Fibroblast of lung (primary cell): ENCODE data around the gene NTRK3. TPM values are rescaled to one million over a fixed set of nuclear protein-coding genes. Genes with fewer than 3 reads are reported as not detected.

Experiments used
- DNase-seq, 2 donors: peaks; one replicate each; pipeline versions ENCODE4 v3.0.0 to v3.0.0-alpha.2; 2010; ENCODE audit warnings: low read depth in 2 of 2
- H2AFZ ChIP-seq: 2 replicates; pipeline ENCODE4 v1.5.1; 2012; ENCODE audit warnings: low read length, control low read depth, inconsistent platforms
- H3K27ac ChIP-seq: 2 replicates; pipeline ENCODE4 v1.5.1; 2011; ENCODE audit warnings: low read length, control low read depth; ENCODE audit not compliant: insufficient read depth
- H3K27me3 ChIP-seq: 2 replicates; pipeline ENCODE4 v1.5.1; 2011; ENCODE audit warnings: mild to moderate bottlenecking, low read length; ENCODE audit not compliant: control insufficient read depth, insufficient read depth
- H3K36me3 ChIP-seq: 2 replicates; pipeline ENCODE4 v1.5.1; 2011; ENCODE audit warnings: low read length; ENCODE audit not compliant: control insufficient read depth, insufficient read depth
- H3K4me1 ChIP-seq: 2 replicates; pipeline ENCODE4 v1.5.1; 2011; ENCODE audit warnings: low read length; ENCODE audit not compliant: control insufficient read depth, insufficient read depth; ENCODE audit errors: extremely low read depth
- H3K4me2 ChIP-seq: 2 replicates; pipeline ENCODE4 v1.5.1; 2011; ENCODE audit warnings: low read length, control low read depth; ENCODE audit not compliant: insufficient read depth; ENCODE audit errors: extremely low read depth
- H3K4me3 ChIP-seq, 4 experiments: fragments of 200-600 bp in 1 of 4; sonication (generic) in 1 of 4; replicated peaks in 1 of 4; 2 replicates each; pipeline ENCODE4 v1.5.1; 2011 to 2016; ENCODE audit warnings: low read length in 4 of 4, low read depth in 3 of 4, mild to moderate bottlenecking in 3 of 4, control low read depth in 2 of 4, inconsistent platforms in 1 of 4, mixed read lengths in 1 of 4; ENCODE audit not compliant: insufficient read depth in 1 of 4; ENCODE audit errors: control extremely low read depth in 1 of 4
- H3K79me2 ChIP-seq: 2 replicates; pipeline ENCODE4 v1.5.1; 2012; ENCODE audit warnings: mild to moderate bottlenecking, low read length, inconsistent platforms; ENCODE audit not compliant: control insufficient read depth, insufficient read depth
- H3K9ac ChIP-seq: 2 replicates; pipeline ENCODE4 v1.5.1; 2011; ENCODE audit warnings: mild to moderate bottlenecking, low read length, control low read depth; ENCODE audit not compliant: insufficient read depth
- H3K9me3 ChIP-seq: 2 replicates; pipeline ENCODE4 v1.5.1; 2012; ENCODE audit warnings: low read depth, low read length; ENCODE audit not compliant: control insufficient read depth, insufficient read depth
- H4K20me1 ChIP-seq: 2 replicates; pipeline ENCODE4 v1.5.1; 2011; ENCODE audit warnings: low read length; ENCODE audit not compliant: control insufficient read depth, insufficient read depth; ENCODE audit errors: extremely low read depth
- EZH2 ChIP-seq: IDR thresholded peaks from 2 replicates; pipeline ENCODE4 v1.5.1; 2012; ENCODE audit warnings: low read length, control low read depth, mild to moderate bottlenecking; ENCODE audit errors: missing control alignments
- polyA plus RNA-seq, 2 donors: library from polyadenylated mRNA; depleted of rRNA in 1 of 2; stranded (reverse) in 1 of 2; unstranded in 1 of 2; fragments of >200 nt; gene quantifications; 2 replicates each; pipeline ENCODE4 v1.2.1, GENCODE V29; 2011 to 2012; ENCODE audit warnings: missing spikeins in 1 of 2
- total RNA-seq: library from RNA; depleted of rRNA; stranded (reverse); fragments of >200 nt; gene quantifications from 2 replicates; pipeline ENCODE4 v1.2.1, GENCODE V29; 2014
- TF ChIP-seq, protein P1 (sequence below), 2 donors: IDR thresholded peaks in 1 of 2; conservative IDR thresholded peaks in 1 of 2; 1 replicate in 1 of 2; 2 replicates in 1 of 2; pipeline ENCODE4 v1.5.1; 2011 to 2012; ENCODE audit warnings: low read length in 2 of 2, control low read depth in 1 of 2, inconsistent platforms in 1 of 2, low read depth in 1 of 2, mild to moderate bottlenecking in 1 of 2

The NTRK3 gene
- total and polyA plus RNA-seq, 2 donors (not counting 1 experiment from before 2014, with no cell fraction given): 0.06 TPM; not detected in 1

DNA sequence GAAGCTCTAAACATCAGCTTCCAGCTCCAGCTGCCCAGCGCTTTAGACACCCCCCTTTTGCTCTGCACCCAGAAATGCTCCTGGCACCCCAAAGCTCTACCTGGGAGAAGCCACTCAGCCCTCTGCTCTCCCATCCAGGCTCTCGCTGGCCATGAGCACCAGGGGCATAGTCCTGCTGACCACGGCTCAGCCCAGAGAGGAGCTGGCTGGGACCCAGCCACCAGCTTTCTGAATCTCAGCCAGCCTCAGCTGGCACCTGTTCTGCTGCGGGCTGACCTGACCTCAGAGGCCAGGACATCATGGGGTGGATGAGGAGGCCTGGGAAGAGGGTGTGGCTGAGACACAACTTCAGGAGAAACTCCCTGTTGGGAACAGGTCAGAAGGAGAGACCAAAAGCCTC, 8.6 kb downstream of the NTRK3 start:
- no peaks in the 10 kb centered on the region for H3K36me3 ChIP-seq
- H4K20me1 ChIP-seq: no peaks in the 10 kb centered on the region
- H3K27me3 ChIP-seq: no peaks in the 10 kb centered on the region
- H3K4me1 ChIP-seq: peaks cover 2% of the 10 kb centered on the region
- TF ChIP-seq EZH2: no peak
- TF ChIP-seq, protein P1, sequence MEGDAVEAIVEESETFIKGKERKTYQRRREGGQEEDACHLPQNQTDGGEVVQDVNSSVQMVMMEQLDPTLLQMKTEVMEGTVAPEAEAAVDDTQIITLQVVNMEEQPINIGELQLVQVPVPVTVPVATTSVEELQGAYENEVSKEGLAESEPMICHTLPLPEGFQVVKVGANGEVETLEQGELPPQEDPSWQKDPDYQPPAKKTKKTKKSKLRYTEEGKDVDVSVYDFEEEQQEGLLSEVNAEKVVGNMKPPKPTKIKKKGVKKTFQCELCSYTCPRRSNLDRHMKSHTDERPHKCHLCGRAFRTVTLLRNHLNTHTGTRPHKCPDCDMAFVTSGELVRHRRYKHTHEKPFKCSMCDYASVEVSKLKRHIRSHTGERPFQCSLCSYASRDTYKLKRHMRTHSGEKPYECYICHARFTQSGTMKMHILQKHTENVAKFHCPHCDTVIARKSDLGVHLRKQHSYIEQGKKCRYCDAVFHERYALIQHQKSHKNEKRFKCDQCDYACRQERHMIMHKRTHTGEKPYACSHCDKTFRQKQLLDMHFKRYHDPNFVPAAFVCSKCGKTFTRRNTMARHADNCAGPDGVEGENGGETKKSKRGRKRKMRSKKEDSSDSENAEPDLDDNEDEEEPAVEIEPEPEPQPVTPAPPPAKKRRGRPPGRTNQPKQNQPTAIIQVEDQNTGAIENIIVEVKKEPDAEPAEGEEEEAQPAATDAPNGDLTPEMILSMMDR (conservative IDR thresholded peaks at IDR 0.05 in 1 of 2, IDR thresholded peaks at IDR 0.05 in 1 of 2; ENCODE audit: low read depth in 1 of 2, low read length in 2 of 2): no peak
- H2AFZ ChIP-seq: no peak overlapping the region
- no peak overlapping the region for H3K4me3 ChIP-seq
- no peaks in the 10 kb centered on the region for H3K9me3 ChIP-seq
- H3K9ac ChIP-seq: no peak overlapping the region
- no peak for DNase-seq
- H3K79me2 ChIP-seq: no peaks in the 10 kb centered on the region
- H3K27ac ChIP-seq: no peak overlapping the region
- H3K4me2 ChIP-seq: no peak overlapping the region

DNA sequence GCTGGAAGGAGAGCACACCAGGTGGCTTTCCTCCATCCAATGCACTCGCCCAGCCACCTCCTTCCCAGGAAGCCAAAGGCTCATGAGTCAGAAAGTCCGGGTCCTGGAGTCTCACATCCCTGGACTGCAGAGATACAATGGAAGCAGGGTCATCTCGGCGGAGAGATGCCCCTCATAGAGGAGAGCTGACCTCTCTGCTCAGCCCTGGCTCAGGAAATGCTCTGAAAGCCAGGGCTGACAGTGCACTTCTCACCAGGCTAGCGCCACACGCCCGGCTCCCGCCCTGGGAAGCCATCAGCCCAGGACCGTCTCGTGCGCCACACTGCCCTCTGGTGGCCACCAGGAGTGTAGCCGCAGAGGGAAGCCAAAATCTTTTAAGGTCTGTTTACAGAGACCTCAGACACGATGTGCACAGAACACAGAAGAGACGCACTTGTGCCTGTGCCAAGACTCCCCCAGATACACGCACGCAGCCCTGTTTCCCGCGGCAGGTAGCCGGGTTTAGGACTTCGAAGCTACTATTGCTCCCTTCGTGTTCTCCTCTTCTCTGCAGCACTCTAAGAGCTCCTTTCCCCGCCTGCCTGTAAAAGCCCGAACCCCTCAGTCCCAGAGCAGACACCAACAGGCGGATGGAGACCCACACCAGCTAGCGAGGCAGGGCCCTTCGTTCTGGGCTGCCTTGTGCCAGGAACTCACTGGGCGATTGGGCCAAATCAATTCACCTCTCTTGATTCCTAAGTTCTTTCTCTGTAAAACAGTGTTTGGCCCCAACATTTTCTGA, 9.7 kb downstream of the NTRK3 start:
- H3K27ac ChIP-seq: no peak overlapping the region
- peak; percentile 50 to 57 for DNase-seq
- peak overlapping the region; percentile 25 for H3K4me2 ChIP-seq
- H3K79me2 ChIP-seq: no peaks in the 10 kb centered on the region
- H2AFZ ChIP-seq: peak overlapping the region; percentile 46
- H3K9me3 ChIP-seq: no peaks in the 10 kb centered on the region
- no peak for TF ChIP-seq EZH2
- TF ChIP-seq, protein P1 (conservative IDR thresholded peaks at IDR 0.05 in 1 of 2, IDR thresholded peaks at IDR 0.05 in 1 of 2; ENCODE audit: low read depth in 1 of 2, low read length in 2 of 2): peak; percentile 86 to 91
- no peaks in the 10 kb centered on the region for H3K36me3 ChIP-seq
- H4K20me1 ChIP-seq: no peaks in the 10 kb centered on the region
- no peak overlapping the region for H3K9ac ChIP-seq
- no peak overlapping the region for H3K4me3 ChIP-seq
- H3K27me3 ChIP-seq: no peaks in the 10 kb centered on the region
- peaks cover 2% of the 10 kb centered on the region for H3K4me1 ChIP-seq

DNA sequence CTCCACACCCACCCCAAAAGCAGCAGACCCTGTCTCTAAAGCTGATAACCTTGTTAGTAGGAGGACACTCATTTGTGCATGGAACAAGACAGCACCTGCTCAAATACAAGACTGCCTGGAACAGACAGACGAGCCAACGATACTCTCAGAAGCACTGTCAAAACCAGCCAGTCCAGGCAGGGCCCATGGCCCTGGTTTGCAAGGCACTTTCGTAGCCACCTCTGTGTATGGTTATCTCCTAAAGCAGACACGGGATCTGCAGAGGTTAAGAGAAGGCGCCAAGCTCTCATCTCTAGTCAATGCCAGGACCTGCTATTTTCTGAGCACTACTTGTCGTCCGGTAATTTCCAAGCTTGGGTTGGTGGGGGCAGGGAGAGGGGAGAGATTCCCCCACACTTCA, 10.5 kb downstream of the NTRK3 start:
- no peaks in the 10 kb centered on the region for H3K36me3 ChIP-seq
- no peaks in the 10 kb centered on the region for H3K9me3 ChIP-seq
- H3K4me1 ChIP-seq: peaks cover 2% of the 10 kb centered on the region
- H3K79me2 ChIP-seq: no peaks in the 10 kb centered on the region
- DNase-seq: no peak
- H2AFZ ChIP-seq: no peak overlapping the region
- no peaks in the 10 kb centered on the region for H4K20me1 ChIP-seq
- TF ChIP-seq, protein P1 (conservative IDR thresholded peaks at IDR 0.05 in 1 of 2, IDR thresholded peaks at IDR 0.05 in 1 of 2; ENCODE audit: low read depth in 1 of 2, low read length in 2 of 2): no peak
- TF ChIP-seq EZH2: no peak
- no peak overlapping the region for H3K4me2 ChIP-seq
- no peaks in the 10 kb centered on the region for H3K27me3 ChIP-seq
- H3K9ac ChIP-seq: no peak overlapping the region
- H3K27ac ChIP-seq: no peak overlapping the region
- no peak overlapping the region for H3K4me3 ChIP-seq
